Measurements from ENCODE around the gene UNC5C. TPM values are rescaled to one million over a fixed set of nuclear protein-coding genes. Genes with fewer than 3 reads are reported as not detected.

UNC5C gene
- total RNA-seq, 4 donors from 2014 or later: 0.98 to 2.3 (median 1.2) TPM

- no peaks in the 10 kb centered on the region for H3K27me3 ChIP-seq
- WGBS: 57% methylated on average over 7 of the region's 7 CpGs
- TF ChIP-seq CTCF (IDR thresholded peaks at IDR 0.05): no peak
- TF ChIP-seq EP300 (IDR thresholded peaks at IDR 0.05): no peak
- no peak for TF ChIP-seq POLR2AphosphoS5 (IDR thresholded peaks at IDR 0.05)
- H3K4me1 ChIP-seq: no peaks in the 10 kb centered on the region
- no peak overlapping the region for H3K4me3 ChIP-seq
- no peak for DNase-seq (ENCODE audit: low spot score in 2 of 2)
- H3K9me3 ChIP-seq: no peaks in the 10 kb centered on the region
- H3K27ac ChIP-seq: no peak overlapping the region
- H3K36me3 ChIP-seq: no peaks in the 10 kb centered on the region
Observed at GRCh38 chr4:95517576-95518345, 31.0 kb downstream of the UNC5C start.

GRCh38 chr4:95516528-95517017 lies 32.2 kb downstream of the UNC5C start:
- H3K36me3 ChIP-seq: no peaks in the 10 kb centered on the region
- 67% methylated on average over 10 of the region's 10 CpGs for WGBS
- no peaks in the 10 kb centered on the region for H3K9me3 ChIP-seq
- TF ChIP-seq EP300 (IDR thresholded peaks at IDR 0.05): no peak
- TF ChIP-seq POLR2AphosphoS5 (IDR thresholded peaks at IDR 0.05): no peak
- no peak for TF ChIP-seq CTCF (IDR thresholded peaks at IDR 0.05)
- no peak for TF ChIP-seq POLR2A (IDR thresholded peaks at IDR 0.05)
- no peak overlapping the region for H3K4me3 ChIP-seq
- no peaks in the 10 kb centered on the region for H3K27me3 ChIP-seq
- H3K27ac ChIP-seq: no peak overlapping the region
- H3K4me1 ChIP-seq: no peaks in the 10 kb centered on the region
- DNase-seq (ENCODE audit: low spot score in 2 of 2): no peak

GRCh38 chr4:95515589-95515988 lies 33.2 kb downstream of the UNC5C start:
- no peak for TF ChIP-seq CTCF (IDR thresholded peaks at IDR 0.05)
- TF ChIP-seq EP300 (IDR thresholded peaks at IDR 0.05): no peak
- no peak for TF ChIP-seq POLR2AphosphoS5 (IDR thresholded peaks at IDR 0.05)
- TF ChIP-seq POLR2A (IDR thresholded peaks at IDR 0.05): no peak
- no peaks in the 10 kb centered on the region for H3K4me1 ChIP-seq
- H3K9me3 ChIP-seq: no peaks in the 10 kb centered on the region
- H3K36me3 ChIP-seq: no peaks in the 10 kb centered on the region
- 61% methylated on average over 1 of the region's 1 CpG for WGBS
- no peak for DNase-seq (ENCODE audit: low spot score in 2 of 2)
- no peaks in the 10 kb centered on the region for H3K27me3 ChIP-seq
- no peak overlapping the region for H3K27ac ChIP-seq
- no peak overlapping the region for H3K4me3 ChIP-seq

GRCh38 chr4:95513022-95513421 lies 35.8 kb downstream of the UNC5C start:
- H3K36me3 ChIP-seq: no peaks in the 10 kb centered on the region
- 91% methylated on average over 4 of the region's 4 CpGs for WGBS
- no peaks in the 10 kb centered on the region for H3K27me3 ChIP-seq
- H3K4me1 ChIP-seq: no peaks in the 10 kb centered on the region
- DNase-seq (ENCODE audit: low spot score in 2 of 2): no peak
- TF ChIP-seq POLR2AphosphoS5 (IDR thresholded peaks at IDR 0.05) (no peak), EP300 (IDR thresholded peaks at IDR 0.05) (no peak), POLR2A (IDR thresholded peaks at IDR 0.05) (no peak), CTCF (IDR thresholded peaks at IDR 0.05) (no peak)
- no peak overlapping the region for H3K27ac ChIP-seq
- H3K4me3 ChIP-seq: no peak overlapping the region
- no peaks in the 10 kb centered on the region for H3K9me3 ChIP-seq

GRCh38 chr4:95511477-95511876 lies 37.3 kb downstream of the UNC5C start:
- TF ChIP-seq POLR2AphosphoS5 (IDR thresholded peaks at IDR 0.05) (no peak), EP300 (IDR thresholded peaks at IDR 0.05) (no peak), CTCF (IDR thresholded peaks at IDR 0.05) (no peak), POLR2A (IDR thresholded peaks at IDR 0.05) (no peak)
- no peaks in the 10 kb centered on the region for H3K9me3 ChIP-seq
- H3K4me3 ChIP-seq: no peak overlapping the region
- no peaks in the 10 kb centered on the region for H3K36me3 ChIP-seq
- no peaks in the 10 kb centered on the region for H3K4me1 ChIP-seq
- no peak for DNase-seq (ENCODE audit: low spot score in 2 of 2)
- no peak overlapping the region for H3K27ac ChIP-seq
- H3K27me3 ChIP-seq: no peaks in the 10 kb centered on the region
- 83% methylated on average over 3 of the region's 3 CpGs for WGBS
